GM18907 (cell line): ENCODE measurements around the gene VWF.
"Not testable (repeated sequence)": the region's sequence is repeated elsewhere in the genome, so short reads cannot be mapped to it uniquely, and the experiment has no call there.

Experiments
- ATAC-seq: cut with Tn5 transposase; IDR thresholded peaks from one replicate; pipeline ENCODE4 v1.9.1; 2021; ENCODE audit warnings: mild to moderate bottlenecking, moderate library complexity; ENCODE audit not compliant: unreplicated experiment

VWF gene

GRCh38 chr12:6038160-6038559, 86.3 kb downstream of the VWF start:
- no peak for ATAC-seq

GRCh38 chr12:6037459-6037858, 87.0 kb downstream of the VWF start:
- ATAC-seq = no peak

- ATAC-seq = no peak
These were observed 88.0 kb downstream of the VWF start for GRCh38 chr12:6036509-6036908.

GRCh38 chr12:6034596-6034995, 89.9 kb downstream of the VWF start:
- no peak for ATAC-seq

DNA sequence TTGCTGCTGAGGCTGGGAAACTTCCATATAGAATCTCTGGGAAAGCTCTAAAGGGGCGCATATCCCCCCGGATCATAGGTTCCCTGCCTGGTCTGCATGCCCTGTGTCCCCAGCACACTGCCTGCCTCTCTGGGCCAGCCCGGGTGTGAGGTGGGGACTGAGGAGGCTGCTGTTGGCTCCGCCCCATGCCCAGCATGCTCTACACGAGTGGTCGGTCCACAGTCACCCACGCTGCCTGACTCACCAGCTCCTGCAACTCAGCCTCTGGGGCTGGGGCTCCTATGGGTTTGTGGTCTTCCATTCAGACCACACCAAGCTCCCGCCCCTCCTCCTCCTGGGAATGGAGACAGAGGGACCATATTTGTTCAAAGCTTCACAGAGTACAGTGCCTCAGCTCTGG, 90.9 kb downstream of the VWF start:
- no peak for ATAC-seq

GRCh38 chr12:6032726-6033125, 91.7 kb downstream of the VWF start:
- ATAC-seq = no peak

GRCh38 chr12:6031001-6031400, 93.5 kb downstream of the VWF start:
- no peak for ATAC-seq

GRCh38 chr12:6030081-6030480, 94.4 kb downstream of the VWF start:
- no peak for ATAC-seq

DNA sequence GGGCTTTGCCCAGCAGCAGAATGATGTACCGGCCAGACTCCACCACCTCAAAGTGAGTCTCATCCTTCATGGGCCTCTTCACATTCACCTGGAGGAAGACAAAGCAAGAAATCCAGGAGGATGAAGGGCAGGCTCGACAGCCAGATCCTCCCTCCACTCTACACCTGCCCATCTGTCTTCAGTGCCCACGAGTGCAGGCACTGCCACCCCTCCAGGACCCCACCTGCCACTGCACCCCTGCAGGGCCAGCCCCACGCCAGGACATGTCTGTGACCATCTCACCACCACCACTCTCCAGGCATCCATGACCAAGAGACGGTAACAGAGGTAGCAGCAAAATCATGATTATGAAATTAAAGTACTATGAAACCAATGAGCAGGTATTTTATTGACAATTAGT, 95.1 kb downstream of the VWF start:
- no peak for ATAC-seq

- no peak for ATAC-seq
These were observed 97.5 kb downstream of the VWF start for GRCh38 chr12:6026998-6027397.

- not testable (repeated sequence) for ATAC-seq
These were observed 98.7 kb downstream of the VWF start for GRCh38 chr12:6025703-6026298.

DNA sequence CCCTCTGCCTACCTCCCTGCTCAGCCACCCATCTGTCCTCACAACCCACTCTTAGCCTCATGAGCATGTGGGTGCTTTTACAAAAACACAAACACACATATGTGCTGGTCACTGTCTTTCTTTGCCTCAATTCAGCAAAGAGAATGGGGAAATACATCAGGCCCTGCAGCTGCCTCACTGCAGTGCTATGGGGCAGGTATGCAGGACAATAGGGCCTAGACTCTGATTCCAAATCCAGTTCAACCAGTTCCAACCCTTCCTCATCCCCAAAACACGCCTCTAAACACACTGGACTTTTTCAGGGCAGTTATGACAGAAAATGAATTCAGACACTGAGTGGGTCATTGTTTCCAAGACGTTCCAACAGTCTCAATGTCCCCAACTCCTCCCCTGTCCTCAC, 100.4 kb downstream of the VWF start:
- not testable (repeated sequence) for ATAC-seq

GRCh38 chr12:6020930-6021329, 103.5 kb downstream of the VWF start:
- ATAC-seq = no peak

GRCh38 chr12:6020511-6020910, 104.0 kb downstream of the VWF start:
- ATAC-seq = not testable (repeated sequence)

- ATAC-seq = not testable (repeated sequence)
These were observed 105.2 kb downstream of the VWF start for GRCh38 chr12:6019256-6019655.

DNA sequence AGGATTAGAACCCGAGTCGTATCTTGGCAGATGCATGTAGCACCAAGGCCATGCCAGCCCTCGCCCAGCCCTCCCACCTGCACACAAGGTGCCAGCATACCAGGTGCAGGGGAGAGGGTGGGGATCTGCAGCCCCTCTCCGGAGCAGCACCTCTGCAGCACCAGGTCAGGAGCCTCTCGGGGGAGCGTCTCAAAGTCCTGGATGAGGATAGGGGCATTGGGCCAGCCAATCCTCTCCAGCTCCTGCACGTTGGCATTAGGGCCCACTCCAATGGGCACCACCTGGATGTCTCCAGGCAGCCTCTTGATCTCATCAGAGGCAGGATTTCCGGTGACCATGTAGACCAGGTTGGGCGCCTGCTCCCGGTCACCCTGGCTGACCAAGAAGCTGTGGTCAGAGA, 106.2 kb downstream of the VWF start:
- no peak for ATAC-seq

- no peak for ATAC-seq
These were observed 107.7 kb downstream of the VWF start for GRCh38 chr12:6016756-6017155.

DNA sequence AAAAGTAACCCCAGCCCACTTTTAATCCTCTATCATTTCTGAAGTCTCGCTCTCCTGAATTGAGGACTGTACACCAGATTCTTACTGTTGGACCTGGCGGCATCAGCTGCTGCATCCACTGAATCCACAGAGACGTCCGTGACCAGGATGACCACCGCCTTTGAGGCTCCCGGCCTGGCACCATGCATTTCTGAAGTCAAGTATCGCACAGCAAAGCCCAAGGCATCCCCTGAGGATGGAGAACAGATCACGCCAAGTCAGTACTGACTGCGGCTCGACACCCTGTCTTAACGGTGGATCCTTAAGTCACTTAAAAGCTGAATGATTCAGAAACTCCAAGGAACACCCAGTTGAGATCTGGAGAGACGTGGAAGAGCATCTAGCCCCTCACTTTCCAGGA, 108.5 kb downstream of the VWF start:
- not testable (repeated sequence) for ATAC-seq

- not testable (repeated sequence) for ATAC-seq
These were observed 109.2 kb downstream of the VWF start for GRCh38 chr12:6015271-6015670.

- not testable (repeated sequence) for ATAC-seq
These were observed 113.7 kb downstream of the VWF start for GRCh38 chr12:6010631-6011350.

DNA sequence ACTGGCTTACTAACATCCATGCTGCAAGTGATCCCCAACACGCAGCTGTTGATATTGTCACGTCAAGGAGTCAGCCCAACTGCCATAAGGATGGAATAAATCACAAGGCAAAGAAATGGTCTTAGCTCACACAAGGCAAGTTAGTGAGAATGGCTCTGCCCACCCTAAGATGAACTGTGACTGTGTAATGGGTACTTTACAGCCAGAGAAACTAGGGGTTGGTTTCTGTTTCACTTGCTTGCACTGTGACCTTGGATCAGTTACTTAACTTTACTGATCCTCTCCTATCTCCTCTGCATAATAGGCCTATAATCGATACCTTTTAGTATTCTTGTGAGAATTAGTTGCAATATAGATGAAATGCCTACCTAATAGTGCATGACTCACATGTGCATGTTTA, 127.2 kb downstream of the VWF start:
- no peak for ATAC-seq

- ATAC-seq = no peak
These were observed 128.0 kb downstream of the VWF start for GRCh38 chr12:5996459-5996858.

DNA sequence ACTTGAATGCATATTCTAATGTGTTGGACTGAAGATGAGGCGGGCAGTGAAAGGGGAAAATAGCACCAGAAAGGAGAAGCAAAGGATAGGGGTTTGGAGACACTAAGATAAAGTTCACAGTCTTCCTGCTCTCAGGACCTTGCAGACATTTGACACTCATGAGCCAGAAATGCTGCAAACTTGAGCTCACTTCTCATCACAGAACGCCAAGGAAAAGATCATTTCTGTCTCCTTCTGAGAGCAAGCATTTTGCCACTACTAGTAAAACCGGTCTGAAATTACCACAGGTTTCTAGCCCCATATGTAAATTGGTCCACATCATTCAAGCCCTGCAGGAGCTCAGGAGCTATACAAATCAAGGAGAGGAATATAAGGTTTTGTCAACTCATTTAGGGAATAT, 134.8 kb downstream of the VWF start:
- ATAC-seq = no peak
